ENCODE measurements around the gene APBB1IP. TPM values are rescaled to one million over a fixed set of nuclear protein-coding genes. Genes with fewer than 3 reads are reported as not detected.

APBB1IP gene
- total RNA-seq, 2 experiments from 2014 or later: 44.5 to 45.6 TPM

- no peaks in the 10 kb centered on the region for H3K9me3 Mint-ChIP-seq
- intact Hi-C loops (cut with DNase I, micrococcal nuclease): no loop called here
These were observed 14.4 kb upstream of the APBB1IP start for GRCh38 chr10:26423722-26424121.

GRCh38 chr10:26430641-26431163 lies 7.4 kb upstream of the APBB1IP start:
- Histone ChIP-seq H3K4me1 (ENCODE audit: insufficient read depth, low read length) (peaks cover 17% of the 10 kb centered on the region), H3K4me3 (ENCODE audit: low read length) (peak overlapping the region; percentile 19), H3K27ac (ENCODE audit: low read depth in 1 of 2, low read length in 2 of 2) (peak overlapping the region in 1 of 2 donors; percentile 49), H3K27me3 (ENCODE audit: control insufficient read depth in 1 of 2, insufficient read depth in 2 of 2, low read length in 2 of 2) (no peaks in the 10 kb centered on the region), H3K9me3 (ENCODE audit: control insufficient read depth in 1 of 2, insufficient read depth in 1 of 2, low read length in 2 of 2) (no peaks in the 10 kb centered on the region), H3K36me3 (ENCODE audit: insufficient read depth, low read length) (no peaks in the 10 kb centered on the region)
- POLR2A ChIA-PET: interaction anchor here (0.6 to 0.9 kb wide), 2 partner anchors 52 to 613 kb away, joined by 3 read pairs; no protein-coding TSS in a partner anchor
- TF ChIP-seq CTCF (IDR thresholded peaks at IDR 0.05): no peak
- DNase-seq: peak in 3 of 14 experiments; percentile 68 to 81 (median 74)
- CTCF ChIA-PET: interaction anchor here (1.0 kb wide), 1 partner anchor 73 kb away, joined by 3 read pairs; no protein-coding TSS in a partner anchor
- H3K9me3 Mint-ChIP-seq: no peaks in the 10 kb centered on the region
- H3K4me3 Mint-ChIP-seq: no peak overlapping the region
- peak; percentile 39 for ATAC-seq (ENCODE audit: poor library complexity)
- H3K27me3 Mint-ChIP-seq: no peaks in the 10 kb centered on the region
- H3K4me1 Mint-ChIP-seq (ENCODE audit: low read depth): peaks cover 27% of the 10 kb centered on the region
- intact Hi-C loops (cut with DNase I, micrococcal nuclease): loop anchor here in 1 of 2 experiments (10.0 kb wide), 1 partner anchor 66 kb away; no protein-coding TSS in a partner anchor
- H3K27ac Mint-ChIP-seq: peak overlapping the region; percentile 43
- H3K36me3 Mint-ChIP-seq (ENCODE audit: low read depth): no peaks in the 10 kb centered on the region

More at GRCh38 chr10:26423722-26424121, 14.4 kb upstream of the APBB1IP start:
- Mint-ChIP-seq H3K4me3 (no peak overlapping the region), H3K27ac (no peak overlapping the region), H3K27me3 (no peaks in the 10 kb centered on the region), H3K4me1 (ENCODE audit: low read depth) (no peaks in the 10 kb centered on the region), H3K36me3 (ENCODE audit: low read depth) (no peaks in the 10 kb centered on the region)
- no peaks in the 10 kb centered on the region for H3K36me3 ChIP-seq (ENCODE audit: insufficient read depth, low read length)
- no peaks in the 10 kb centered on the region for H3K4me1 ChIP-seq (ENCODE audit: insufficient read depth, low read length)
- ChIA-PET CTCF (no interaction called here), POLR2A (no interaction called here)
- H3K27me3 ChIP-seq (ENCODE audit: control insufficient read depth in 1 of 2, insufficient read depth in 2 of 2, low read length in 2 of 2): no peaks in the 10 kb centered on the region
- TF ChIP-seq CTCF (IDR thresholded peaks at IDR 0.05): no peak
- H3K27ac ChIP-seq (ENCODE audit: low read depth in 1 of 2, low read length in 2 of 2): no peak overlapping the region
- no peak for DNase-seq
- H3K4me3 ChIP-seq (ENCODE audit: low read length): no peak overlapping the region
- no peak for ATAC-seq (ENCODE audit: poor library complexity)
- no peaks in the 10 kb centered on the region for H3K9me3 ChIP-seq (ENCODE audit: control insufficient read depth in 1 of 2, insufficient read depth in 1 of 2, low read length in 2 of 2)

GRCh38 chr10:26432938-26433337 lies 5.2 kb upstream of the APBB1IP start:
- H3K27ac ChIP-seq (ENCODE audit: low read depth in 1 of 2, low read length in 2 of 2): no peak overlapping the region
- no peaks in the 10 kb centered on the region for H3K9me3 ChIP-seq (ENCODE audit: control insufficient read depth in 1 of 2, insufficient read depth in 1 of 2, low read length in 2 of 2)
- Mint-ChIP-seq H3K4me1 (ENCODE audit: low read depth) (peaks cover 49% of the 10 kb centered on the region), H3K36me3 (ENCODE audit: low read depth) (peaks cover 4% of the 10 kb centered on the region), H3K4me3 (no peak overlapping the region), H3K27ac (no peak overlapping the region), H3K9me3 (no peaks in the 10 kb centered on the region), H3K27me3 (no peaks in the 10 kb centered on the region)
- ChIA-PET CTCF (no interaction called here), POLR2A (no interaction called here)
- H3K36me3 ChIP-seq (ENCODE audit: insufficient read depth, low read length): no peaks in the 10 kb centered on the region
- DNase-seq (peak in 1 of 14 experiments; percentile 29), ATAC-seq (ENCODE audit: poor library complexity) (no peak)
- TF ChIP-seq CTCF (IDR thresholded peaks at IDR 0.05): no peak
- H3K27me3 ChIP-seq (ENCODE audit: control insufficient read depth in 1 of 2, insufficient read depth in 2 of 2, low read length in 2 of 2): no peaks in the 10 kb centered on the region
- no peak overlapping the region for H3K4me3 ChIP-seq (ENCODE audit: low read length)
- intact Hi-C loops (cut with DNase I, micrococcal nuclease): loop anchor here in 1 of 2 experiments (10.0 kb wide), 1 partner anchor 68 kb away; no protein-coding TSS in a partner anchor
- peaks cover 34% of the 10 kb centered on the region for H3K4me1 ChIP-seq (ENCODE audit: insufficient read depth, low read length)

Data from CD4-positive, alpha-beta T cell (primary cell).